ENCODE measurements around the gene HIP1.

DNA sequence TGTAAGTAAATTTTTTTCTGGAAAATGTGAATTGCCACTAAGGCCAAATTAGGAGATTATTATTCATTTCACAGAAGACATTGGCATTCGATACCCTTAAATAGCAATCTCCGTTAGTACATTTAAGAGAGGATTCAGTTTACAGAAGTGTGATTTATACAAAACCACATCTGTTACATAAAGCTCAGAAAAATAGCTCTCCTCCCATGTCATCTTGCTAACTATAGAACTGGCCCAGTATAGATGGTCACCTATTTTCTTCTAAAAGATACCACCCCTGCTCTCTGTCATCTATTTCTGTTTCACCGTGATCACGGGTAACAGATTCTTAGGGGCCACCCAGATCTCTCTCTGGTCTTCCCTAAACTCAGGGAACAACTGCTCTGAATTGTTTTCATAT lies 119.1 kb downstream of the HIP1 start:
- TF ChIP-seq, protein P1, sequence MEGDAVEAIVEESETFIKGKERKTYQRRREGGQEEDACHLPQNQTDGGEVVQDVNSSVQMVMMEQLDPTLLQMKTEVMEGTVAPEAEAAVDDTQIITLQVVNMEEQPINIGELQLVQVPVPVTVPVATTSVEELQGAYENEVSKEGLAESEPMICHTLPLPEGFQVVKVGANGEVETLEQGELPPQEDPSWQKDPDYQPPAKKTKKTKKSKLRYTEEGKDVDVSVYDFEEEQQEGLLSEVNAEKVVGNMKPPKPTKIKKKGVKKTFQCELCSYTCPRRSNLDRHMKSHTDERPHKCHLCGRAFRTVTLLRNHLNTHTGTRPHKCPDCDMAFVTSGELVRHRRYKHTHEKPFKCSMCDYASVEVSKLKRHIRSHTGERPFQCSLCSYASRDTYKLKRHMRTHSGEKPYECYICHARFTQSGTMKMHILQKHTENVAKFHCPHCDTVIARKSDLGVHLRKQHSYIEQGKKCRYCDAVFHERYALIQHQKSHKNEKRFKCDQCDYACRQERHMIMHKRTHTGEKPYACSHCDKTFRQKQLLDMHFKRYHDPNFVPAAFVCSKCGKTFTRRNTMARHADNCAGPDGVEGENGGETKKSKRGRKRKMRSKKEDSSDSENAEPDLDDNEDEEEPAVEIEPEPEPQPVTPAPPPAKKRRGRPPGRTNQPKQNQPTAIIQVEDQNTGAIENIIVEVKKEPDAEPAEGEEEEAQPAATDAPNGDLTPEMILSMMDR (IDR thresholded peaks at IDR 0.05), result no peak
- no peak for TF ChIP-seq POLR2A (IDR thresholded peaks at IDR 0.05)

Data from Peyer's patch (tissue), 4 donors.